Ovary (tissue), 3 donors: Measurements from ENCODE around the gene AP3S2.
"Not testable (repeated sequence)": the region's sequence is repeated elsewhere in the genome, so short reads cannot be mapped to it uniquely, and the experiment has no call there.

Experiments
- POLR2A ChIP-seq: fragments of 450-650 bp; IDR thresholded peaks from one replicate; pipeline ENCODE4 v1.6.1; 2017; ENCODE audit warnings: antibody characterized with exemption, mild to moderate bottlenecking, moderate library complexity
- TF ChIP-seq, protein P1 (sequence below), 3 donors: fragments of 450-650 bp in 2 of 3; fragments of 200-600 bp in 1 of 3; IDR thresholded peaks; one replicate each; pipeline versions ENCODE4 v1.5.1 to v1.8.0; 2016 to 2022; ENCODE audit warnings: antibody characterized with exemption in 3 of 3, mild to moderate bottlenecking in 1 of 3
- donor health status: DM: no; HTN: no; CAD: no.

DNA sequence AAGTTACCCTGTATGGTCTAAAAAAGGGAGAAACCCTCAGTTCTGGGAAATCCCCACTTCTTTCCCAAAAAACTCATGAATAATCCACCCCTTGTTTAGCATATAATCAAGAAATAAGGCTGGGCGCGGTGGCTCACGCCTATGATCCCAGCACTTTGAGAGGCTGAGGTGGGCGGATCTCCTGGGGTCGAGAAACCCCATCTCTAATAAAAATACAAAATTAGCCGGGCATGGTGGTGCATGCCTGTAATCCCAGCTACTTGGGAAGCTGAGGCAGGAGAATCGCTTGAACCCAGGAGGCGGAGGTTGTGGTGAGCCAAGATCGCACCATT is 111.2 kb downstream of the AP3S2 start:
- TF ChIP-seq, protein P1, sequence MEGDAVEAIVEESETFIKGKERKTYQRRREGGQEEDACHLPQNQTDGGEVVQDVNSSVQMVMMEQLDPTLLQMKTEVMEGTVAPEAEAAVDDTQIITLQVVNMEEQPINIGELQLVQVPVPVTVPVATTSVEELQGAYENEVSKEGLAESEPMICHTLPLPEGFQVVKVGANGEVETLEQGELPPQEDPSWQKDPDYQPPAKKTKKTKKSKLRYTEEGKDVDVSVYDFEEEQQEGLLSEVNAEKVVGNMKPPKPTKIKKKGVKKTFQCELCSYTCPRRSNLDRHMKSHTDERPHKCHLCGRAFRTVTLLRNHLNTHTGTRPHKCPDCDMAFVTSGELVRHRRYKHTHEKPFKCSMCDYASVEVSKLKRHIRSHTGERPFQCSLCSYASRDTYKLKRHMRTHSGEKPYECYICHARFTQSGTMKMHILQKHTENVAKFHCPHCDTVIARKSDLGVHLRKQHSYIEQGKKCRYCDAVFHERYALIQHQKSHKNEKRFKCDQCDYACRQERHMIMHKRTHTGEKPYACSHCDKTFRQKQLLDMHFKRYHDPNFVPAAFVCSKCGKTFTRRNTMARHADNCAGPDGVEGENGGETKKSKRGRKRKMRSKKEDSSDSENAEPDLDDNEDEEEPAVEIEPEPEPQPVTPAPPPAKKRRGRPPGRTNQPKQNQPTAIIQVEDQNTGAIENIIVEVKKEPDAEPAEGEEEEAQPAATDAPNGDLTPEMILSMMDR (IDR thresholded peaks at IDR 0.05): not testable (repeated sequence)
- not testable (repeated sequence) for TF ChIP-seq POLR2A
